Measurements from ENCODE around the gene RALGPS2.
"Not testable (repeated sequence)": the region's sequence is repeated elsewhere in the genome, so short reads cannot be mapped to it uniquely, and the experiment has no call there.

The RALGPS2 gene

GRCh38 chr1:178725466-178726086 is 532 bp downstream of the RALGPS2 start:
- DNase-seq = peak; percentile 25

GRCh38 chr1:178726087-178726517 is 1.1 kb downstream of the RALGPS2 start:
- DNase-seq = peak; percentile 38

- DNase-seq = no peak
Observed at GRCh38 chr1:178726545-178726944, 1.5 kb downstream of the RALGPS2 start.

- DNase-seq = no peak
Observed at GRCh38 chr1:178727014-178727895, 2.2 kb downstream of the RALGPS2 start.

GRCh38 chr1:178733972-178734371 is 8.9 kb downstream of the RALGPS2 start:
- DNase-seq = no peak

- DNase-seq = no peak
Observed at GRCh38 chr1:178738780-178739179, 13.7 kb downstream of the RALGPS2 start.

- no peak for DNase-seq
Observed at GRCh38 chr1:178739285-178740045, 14.4 kb downstream of the RALGPS2 start.

- no peak for DNase-seq
Observed at GRCh38 chr1:178740491-178740890, 15.4 kb downstream of the RALGPS2 start.

GRCh38 chr1:178740924-178741323 is 15.9 kb downstream of the RALGPS2 start:
- DNase-seq = no peak

GRCh38 chr1:178743801-178744200 is 18.8 kb downstream of the RALGPS2 start:
- DNase-seq = no peak

- no peak for DNase-seq
Observed at GRCh38 chr1:178745260-178745659, 20.2 kb downstream of the RALGPS2 start.

- no peak for DNase-seq
Observed at GRCh38 chr1:178746345-178746744, 21.3 kb downstream of the RALGPS2 start.

GRCh38 chr1:178747361-178747760 is 22.3 kb downstream of the RALGPS2 start:
- not testable (repeated sequence) for DNase-seq

GRCh38 chr1:178749581-178750166 is 24.6 kb downstream of the RALGPS2 start:
- DNase-seq = no peak

GRCh38 chr1:178751046-178751445 is 26.0 kb downstream of the RALGPS2 start:
- DNase-seq = no peak

GRCh38 chr1:178752891-178753290 is 27.8 kb downstream of the RALGPS2 start:
- DNase-seq = no peak

- DNase-seq = not testable (repeated sequence)
Observed at GRCh38 chr1:178754655-178755256, 29.7 kb downstream of the RALGPS2 start.

GRCh38 chr1:178768423-178768822 is 43.4 kb downstream of the RALGPS2 start:
- DNase-seq = no peak

GRCh38 chr1:178772952-178773351 is 47.9 kb downstream of the RALGPS2 start:
- no peak for DNase-seq

- no peak for DNase-seq
Observed at GRCh38 chr1:178774263-178774662, 49.2 kb downstream of the RALGPS2 start.

- no peak for DNase-seq
Observed at GRCh38 chr1:178776553-178776952, 51.5 kb downstream of the RALGPS2 start.

GRCh38 chr1:178781533-178782330 is 56.7 kb downstream of the RALGPS2 start:
- DNase-seq = no peak

All from NCI-H510A (cell line).